ENCODE measurements around the gene CLEC2A.

CLEC2A gene

DNA sequence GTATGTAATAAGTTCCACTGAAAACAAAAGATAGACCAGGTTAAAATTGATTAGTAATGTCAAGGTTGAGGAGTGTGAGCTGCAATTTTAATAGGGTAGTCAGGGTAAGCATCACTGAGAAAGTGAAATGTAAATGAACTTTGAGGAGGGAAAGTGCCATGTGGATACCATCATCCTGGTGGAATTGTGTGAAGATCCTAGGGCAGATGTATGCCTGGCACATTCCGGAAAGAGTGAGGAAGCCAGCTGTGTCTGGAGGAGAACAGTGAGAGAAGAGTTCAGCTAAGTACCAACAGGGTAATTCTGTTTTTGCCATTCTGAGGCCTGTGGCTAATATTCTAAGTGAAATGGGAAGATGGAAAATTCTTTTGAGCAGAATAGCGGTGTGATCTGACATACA, 2.9 kb upstream of the CLEC2A start:
- TF ChIP-seq, protein P1, sequence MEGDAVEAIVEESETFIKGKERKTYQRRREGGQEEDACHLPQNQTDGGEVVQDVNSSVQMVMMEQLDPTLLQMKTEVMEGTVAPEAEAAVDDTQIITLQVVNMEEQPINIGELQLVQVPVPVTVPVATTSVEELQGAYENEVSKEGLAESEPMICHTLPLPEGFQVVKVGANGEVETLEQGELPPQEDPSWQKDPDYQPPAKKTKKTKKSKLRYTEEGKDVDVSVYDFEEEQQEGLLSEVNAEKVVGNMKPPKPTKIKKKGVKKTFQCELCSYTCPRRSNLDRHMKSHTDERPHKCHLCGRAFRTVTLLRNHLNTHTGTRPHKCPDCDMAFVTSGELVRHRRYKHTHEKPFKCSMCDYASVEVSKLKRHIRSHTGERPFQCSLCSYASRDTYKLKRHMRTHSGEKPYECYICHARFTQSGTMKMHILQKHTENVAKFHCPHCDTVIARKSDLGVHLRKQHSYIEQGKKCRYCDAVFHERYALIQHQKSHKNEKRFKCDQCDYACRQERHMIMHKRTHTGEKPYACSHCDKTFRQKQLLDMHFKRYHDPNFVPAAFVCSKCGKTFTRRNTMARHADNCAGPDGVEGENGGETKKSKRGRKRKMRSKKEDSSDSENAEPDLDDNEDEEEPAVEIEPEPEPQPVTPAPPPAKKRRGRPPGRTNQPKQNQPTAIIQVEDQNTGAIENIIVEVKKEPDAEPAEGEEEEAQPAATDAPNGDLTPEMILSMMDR (IDR thresholded peaks at IDR 0.05; ENCODE audit: low read depth, low read length) = no peak
- no peak overlapping the region for H3K4me3 ChIP-seq (ENCODE audit: low read depth, low read length)

DNA sequence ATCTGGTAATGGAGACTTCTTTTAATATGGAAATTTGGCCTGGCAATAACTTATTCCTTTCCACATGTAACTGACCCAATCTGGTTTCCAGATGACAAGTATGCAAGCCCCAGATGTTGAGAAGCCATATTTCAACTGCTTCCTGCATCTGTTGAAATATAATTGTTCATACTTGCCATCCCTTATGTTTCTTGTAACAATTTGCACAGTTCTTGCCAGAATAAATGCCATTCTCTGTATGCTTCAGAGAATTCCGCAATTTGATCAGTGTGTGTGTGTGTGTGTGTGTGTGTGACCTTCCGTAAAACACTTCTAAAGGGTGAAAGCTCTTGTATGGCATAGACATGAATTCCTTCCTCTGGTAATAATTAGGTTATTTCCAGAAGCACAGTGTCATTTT, 1.8 kb upstream of the CLEC2A start:
- H3K4me3 ChIP-seq (ENCODE audit: low read depth, low read length) = no peak overlapping the region
- TF ChIP-seq, protein P1 (IDR thresholded peaks at IDR 0.05; ENCODE audit: low read depth, low read length) = no peak

DNA sequence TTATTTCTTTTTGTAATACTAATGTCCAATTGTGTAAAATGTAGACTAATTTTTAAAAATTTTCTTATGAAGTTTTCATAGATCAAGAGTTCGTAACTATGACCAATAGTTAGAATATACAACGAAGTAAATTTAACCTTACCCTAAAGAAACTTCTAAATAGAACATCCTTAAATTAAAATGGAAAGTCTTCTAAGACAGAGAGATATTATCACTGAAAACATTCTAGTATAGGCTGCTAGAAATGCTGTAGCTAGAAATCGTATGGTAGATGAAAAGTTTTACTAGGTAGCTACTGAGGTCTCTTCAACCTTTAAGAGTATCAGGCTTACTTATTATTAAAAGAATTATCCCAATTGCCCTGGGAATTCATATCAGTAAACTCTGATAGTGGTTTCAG, 925 bp downstream of the CLEC2A start:
- no peak overlapping the region for H3K4me3 ChIP-seq (ENCODE audit: low read depth, low read length)
- TF ChIP-seq, protein P1 (IDR thresholded peaks at IDR 0.05; ENCODE audit: low read depth, low read length) = no peak

DNA sequence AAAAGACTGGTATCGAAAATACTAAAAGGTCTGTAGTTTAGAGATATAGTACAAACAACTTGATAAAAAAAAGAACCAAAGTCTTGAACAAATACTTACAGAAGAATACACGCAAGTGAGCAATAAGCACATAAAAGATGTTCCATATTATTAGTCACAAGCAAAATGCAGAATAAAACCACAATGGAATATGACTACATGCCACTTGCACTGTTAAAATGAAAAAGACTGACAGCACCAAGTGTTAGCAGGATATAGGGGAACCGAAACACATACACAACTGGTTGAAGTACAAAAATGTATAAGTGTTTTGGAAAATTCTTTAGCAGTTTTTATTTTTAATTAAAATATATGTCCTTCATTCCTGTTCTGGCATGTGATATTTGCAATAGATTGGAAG, 3.6 kb downstream of the CLEC2A start:
- no peak overlapping the region for H3K4me3 ChIP-seq (ENCODE audit: low read depth, low read length)
- TF ChIP-seq, protein P1 (IDR thresholded peaks at IDR 0.05; ENCODE audit: low read depth, low read length) = no peak

DNA sequence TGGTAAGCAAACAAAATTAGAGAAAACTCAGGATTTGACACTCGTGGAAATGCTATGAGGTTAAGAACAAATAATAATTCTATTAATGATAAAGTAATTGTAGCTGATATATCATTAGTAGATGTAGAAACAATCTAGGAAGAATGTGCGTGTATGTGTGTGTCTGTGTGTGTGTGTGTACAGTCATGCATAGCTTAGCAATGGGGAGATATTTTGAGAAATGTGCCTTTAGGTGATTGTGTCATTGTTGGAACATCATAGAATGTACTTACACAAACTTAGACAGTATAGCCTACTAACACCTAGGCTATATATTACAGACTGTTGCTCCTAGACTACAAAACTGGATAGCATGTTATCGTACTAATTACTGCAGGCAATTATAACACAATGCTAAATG, 5.3 kb downstream of the CLEC2A start:
- TF ChIP-seq, protein P1 (IDR thresholded peaks at IDR 0.05; ENCODE audit: low read depth, low read length) = no peak
- no peak overlapping the region for H3K4me3 ChIP-seq (ENCODE audit: low read depth, low read length)

DNA sequence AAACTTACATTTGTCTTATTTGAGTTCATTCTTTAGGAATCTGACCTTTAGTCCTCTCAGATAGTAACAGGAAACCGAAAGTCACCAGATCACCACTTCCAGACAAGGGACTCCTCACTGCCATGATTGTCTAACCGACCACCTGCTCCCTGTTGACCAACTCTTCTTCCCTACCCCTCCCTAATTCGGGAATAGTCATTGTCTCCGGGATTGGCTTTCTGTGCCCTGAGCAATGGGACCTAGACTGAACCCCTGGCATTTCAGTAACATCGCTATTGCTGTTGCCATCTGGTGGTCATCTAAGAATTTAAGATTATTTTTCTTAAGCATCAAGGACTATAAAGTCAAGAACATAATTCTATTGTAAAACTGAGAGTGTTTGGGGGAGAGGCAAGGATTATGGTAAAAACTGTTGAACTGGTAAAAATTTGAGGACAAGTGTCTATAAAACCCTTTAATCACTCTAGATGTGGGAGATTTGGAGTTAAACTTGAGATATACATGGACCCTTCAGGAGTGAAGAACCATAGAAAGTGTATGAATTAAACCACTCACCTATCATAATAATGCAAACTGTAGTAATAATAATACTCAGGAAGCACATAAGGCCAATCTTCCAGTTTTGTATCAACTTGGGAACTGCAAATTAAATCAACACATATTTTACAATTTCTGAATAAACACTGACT, 6.3 kb downstream of the CLEC2A start:
- peak overlapping the region; percentile 18; the same call in 1 of the 2 replicates for H3K4me3 ChIP-seq (ENCODE audit: low read depth, low read length)
- TF ChIP-seq, protein P1 (IDR thresholded peaks at IDR 0.05; ENCODE audit: low read depth, low read length) = no peak

DNA sequence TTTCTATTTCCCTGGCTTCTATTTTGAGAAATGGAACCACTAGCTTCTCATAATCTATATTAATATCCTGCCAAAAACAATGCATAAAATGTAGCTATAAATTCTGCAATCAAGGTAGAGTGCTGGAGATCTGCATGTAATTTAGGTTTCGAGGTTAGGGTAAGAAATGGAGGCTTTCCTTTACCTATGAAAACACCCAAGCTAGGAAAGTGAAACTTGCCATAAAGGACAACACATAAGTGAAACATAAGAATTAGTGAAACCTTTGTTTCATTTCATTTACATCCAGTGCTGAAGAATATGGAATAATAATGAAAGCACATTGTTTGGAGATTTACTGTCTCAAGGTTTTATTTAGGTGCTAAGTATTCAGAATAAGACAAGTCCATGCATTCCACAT, 9.7 kb downstream of the CLEC2A start:
- TF ChIP-seq, protein P1 (IDR thresholded peaks at IDR 0.05; ENCODE audit: low read depth, low read length) = no peak
- no peak overlapping the region for H3K4me3 ChIP-seq (ENCODE audit: low read depth, low read length)

Measured in WI38 (cell line).